Measurements from ENCODE around the gene FRMD5.
A peak's percentile ranks its signal among the peaks of the same experiment; 100 is the strongest.
"Not testable (repeated sequence)": the region's sequence is repeated elsewhere in the genome, so short reads cannot be mapped to it uniquely, and the experiment has no call there.

Gene FRMD5

DNA sequence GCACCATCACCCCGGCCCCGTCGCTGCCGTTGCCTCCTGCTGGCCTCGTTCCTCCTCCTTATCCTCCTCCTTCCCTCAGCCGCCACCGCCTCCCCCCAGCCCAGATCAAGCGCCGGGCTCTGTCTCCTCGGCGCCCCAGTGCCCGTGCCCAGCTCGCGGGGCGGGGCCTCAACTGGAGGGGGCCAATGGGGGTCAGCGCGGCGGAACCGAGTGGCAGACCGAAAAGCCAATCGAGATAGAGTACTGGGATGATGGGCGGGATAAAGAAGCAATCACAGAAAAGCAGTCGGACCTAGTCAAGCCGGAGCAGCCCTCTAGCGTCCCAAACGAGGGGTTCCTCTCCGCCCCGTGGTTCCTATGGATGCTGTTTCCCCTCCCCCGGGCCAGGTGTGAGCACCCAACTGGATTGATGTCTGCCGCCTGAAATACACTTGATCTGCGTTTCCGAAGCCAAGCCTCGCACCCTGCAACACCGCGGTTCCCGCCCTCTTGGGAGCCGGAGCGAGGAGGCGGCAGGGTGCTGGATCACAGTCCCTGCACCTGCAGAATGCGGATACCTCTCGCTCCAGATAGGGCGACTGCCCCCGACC lies at the start of gene FRMD5:
TSS of gene FRMD5 (minus strand) at position 121 of the 590 bp plus-strand sequence.
- peak; percentile 99 for DNase-seq (ENCODE audit: low spot score)

DNA sequence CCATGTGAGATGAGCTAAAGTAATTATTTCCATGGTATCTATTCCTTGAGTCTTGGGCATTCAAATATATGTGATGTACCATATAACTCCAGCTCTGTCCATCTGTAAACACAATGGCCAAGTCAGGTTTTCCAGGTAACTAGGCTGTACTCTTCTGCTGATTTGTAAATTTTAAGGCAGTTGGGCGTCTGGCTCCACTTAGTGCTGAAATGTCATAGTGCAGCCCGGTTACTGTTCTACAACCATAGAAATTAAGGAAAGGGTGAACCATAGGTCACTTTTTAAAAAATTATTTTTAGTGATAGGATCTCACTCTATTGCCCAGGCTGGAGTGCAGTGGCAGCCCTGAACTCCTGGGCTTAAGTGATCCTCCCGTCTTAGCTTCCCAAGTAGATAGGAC lies 48.8 kb upstream of the FRMD5 start:
- DNase-seq (ENCODE audit: low spot score) = no peak

- no peak for DNase-seq (ENCODE audit: low spot score)
These were observed 48.1 kb upstream of the FRMD5 start for GRCh38 chr15:44243141-44243540.

DNA sequence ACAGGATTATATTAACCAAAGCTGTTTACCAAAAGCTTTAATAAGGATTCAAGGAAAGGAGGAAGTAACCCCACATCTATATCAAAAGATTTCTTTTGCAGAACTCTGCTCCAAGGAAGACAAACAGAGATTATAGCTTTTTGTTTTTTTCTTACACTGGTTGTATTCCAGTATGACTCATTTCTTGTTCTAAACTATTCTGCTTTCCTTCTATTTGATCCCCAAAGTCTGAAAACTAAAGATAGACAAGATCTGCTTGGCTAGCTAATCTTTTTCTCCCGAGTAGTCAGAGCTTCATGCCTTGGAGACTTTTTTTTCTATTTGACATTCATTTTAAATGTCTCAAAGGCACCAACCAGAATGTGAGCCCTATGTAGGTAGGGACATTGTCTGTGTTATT lies 36.8 kb upstream of the FRMD5 start:
- DNase-seq (ENCODE audit: low spot score) = peak; percentile 12

- not testable (repeated sequence) for DNase-seq (ENCODE audit: low spot score)
These were observed 34.2 kb upstream of the FRMD5 start for GRCh38 chr15:44229301-44229700.

- DNase-seq (ENCODE audit: low spot score) = no peak
These were observed 32.5 kb upstream of the FRMD5 start for GRCh38 chr15:44227584-44227983.

DNA sequence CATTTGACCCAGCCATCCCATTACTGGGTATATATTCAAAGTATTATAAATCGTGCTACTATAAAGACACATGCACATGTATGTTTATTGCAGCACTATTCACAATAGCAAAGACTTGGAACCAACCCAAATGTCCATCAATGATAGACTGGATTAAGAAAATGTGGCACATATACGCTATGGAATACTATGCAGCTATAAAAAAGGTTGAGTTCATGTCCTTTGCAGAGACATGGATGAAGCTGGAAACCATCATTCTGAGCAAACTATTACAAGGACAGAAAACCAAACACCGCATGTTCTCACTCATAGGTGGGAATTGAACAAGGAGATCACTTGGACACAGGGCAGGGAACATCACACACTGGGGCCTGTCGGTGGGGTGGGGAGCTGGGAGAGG lies 31.9 kb upstream of the FRMD5 start:
- not testable (repeated sequence) for DNase-seq (ENCODE audit: low spot score)

- no peak for DNase-seq (ENCODE audit: low spot score)
These were observed 27.4 kb upstream of the FRMD5 start for GRCh38 chr15:44222478-44222877.

DNA sequence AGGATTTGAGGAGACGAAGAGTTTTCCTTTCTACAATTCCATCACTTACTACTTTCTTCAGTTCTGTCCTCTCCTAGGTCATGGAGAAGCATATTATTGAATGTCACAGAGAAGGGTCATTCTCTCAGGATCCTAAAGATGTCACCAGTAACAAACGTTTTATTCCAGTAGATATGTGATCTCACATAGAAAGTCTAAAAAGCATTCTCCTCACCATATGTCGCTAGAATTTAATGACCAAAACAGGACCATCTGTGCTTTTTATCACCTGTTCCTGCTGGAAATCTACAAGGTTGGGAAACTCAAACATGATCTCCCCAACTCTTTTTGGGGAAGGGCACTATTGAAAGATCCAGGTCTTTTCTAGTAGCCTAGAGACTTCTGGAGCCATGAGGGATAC lies 24.0 kb upstream of the FRMD5 start:
- DNase-seq (ENCODE audit: low spot score) = no peak

GRCh38 chr15:44216958-44217357 lies 21.9 kb upstream of the FRMD5 start:
- no peak for DNase-seq (ENCODE audit: low spot score)

GRCh38 chr15:44215594-44215993 lies 20.5 kb upstream of the FRMD5 start:
- peak; percentile 79 for DNase-seq (ENCODE audit: low spot score)

DNA sequence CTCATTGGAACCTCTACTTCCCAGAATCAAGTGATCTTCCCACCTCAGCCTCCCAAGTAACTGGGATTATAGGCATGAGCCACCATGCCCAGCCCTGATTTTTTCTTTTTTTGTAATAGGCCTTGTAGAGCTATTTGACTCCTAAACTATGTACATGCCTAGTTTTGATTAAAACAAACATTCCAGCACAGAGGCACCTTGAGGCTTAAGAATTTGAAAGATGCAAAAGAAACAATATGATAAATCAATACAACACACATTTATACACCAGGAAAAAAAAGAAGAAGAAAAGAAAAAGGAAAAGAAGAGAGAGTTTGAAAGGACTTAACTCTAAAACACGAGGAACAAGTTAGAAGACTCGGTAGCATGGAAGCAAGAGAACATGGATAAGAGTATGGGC lies 13.9 kb upstream of the FRMD5 start:
- no peak for DNase-seq (ENCODE audit: low spot score)

GRCh38 chr15:44207643-44208042 lies 12.6 kb upstream of the FRMD5 start:
- peak; percentile 68 for DNase-seq (ENCODE audit: low spot score)

- DNase-seq (ENCODE audit: low spot score) = no peak
These were observed 4.3 kb upstream of the FRMD5 start for GRCh38 chr15:44199393-44199792.

GRCh38 chr15:44194323-44195150 lies 534 bp downstream of the FRMD5 start:
- no peak for DNase-seq (ENCODE audit: low spot score)

- peak; percentile 27 for DNase-seq (ENCODE audit: low spot score)
These were observed 1.3 kb downstream of the FRMD5 start for GRCh38 chr15:44193651-44194322.

- DNase-seq (ENCODE audit: low spot score) = no peak
These were observed 6.3 kb downstream of the FRMD5 start for GRCh38 chr15:44188795-44189194.

GRCh38 chr15:44186705-44187104 lies 8.4 kb downstream of the FRMD5 start:
- no peak for DNase-seq (ENCODE audit: low spot score)

DNA sequence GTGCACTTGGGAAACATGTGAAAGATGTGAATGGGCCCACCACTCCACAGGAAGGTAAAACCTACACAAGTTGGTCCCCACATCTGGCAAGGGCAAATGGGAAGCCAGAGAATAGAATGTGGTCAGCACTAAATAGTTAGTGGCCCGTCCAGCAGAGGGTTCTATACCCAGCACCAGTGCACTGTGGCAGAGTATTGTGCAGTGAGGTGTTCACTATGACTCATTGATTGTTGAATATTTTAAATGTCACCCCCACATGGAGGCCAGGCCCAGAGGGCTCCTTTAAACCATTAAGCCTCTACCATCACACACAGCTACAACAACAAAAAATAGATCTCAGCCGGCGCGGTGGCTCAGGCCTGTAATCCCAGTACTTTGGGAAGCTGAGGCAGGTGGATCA lies 11.7 kb downstream of the FRMD5 start:
- DNase-seq (ENCODE audit: low spot score) = no peak

GRCh38 chr15:44181410-44181809 lies 13.7 kb downstream of the FRMD5 start:
- DNase-seq (ENCODE audit: low spot score) = no peak

DNA sequence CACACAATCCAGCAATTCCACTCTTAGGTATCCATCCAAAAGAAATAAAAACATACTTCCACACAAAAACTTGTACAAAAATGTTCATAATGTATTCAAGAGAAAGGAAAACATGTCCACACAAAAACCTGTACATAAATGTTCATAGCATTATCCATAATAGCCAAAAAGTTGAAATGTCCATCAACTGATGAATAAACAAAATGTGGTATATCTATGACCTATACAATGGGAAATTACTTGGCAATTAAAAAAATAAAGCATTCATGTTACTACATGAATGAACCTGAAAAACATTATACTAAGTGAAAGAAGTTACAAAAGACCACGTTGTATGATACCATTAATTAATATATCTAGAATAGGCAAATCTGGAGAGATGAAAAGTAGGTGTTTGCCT lies 17.9 kb downstream of the FRMD5 start:
- DNase-seq (ENCODE audit: low spot score) = no peak

- DNase-seq (ENCODE audit: low spot score) = no peak
These were observed 21.3 kb downstream of the FRMD5 start for GRCh38 chr15:44173813-44174212.

- DNase-seq (ENCODE audit: low spot score) = no peak
These were observed 31.7 kb downstream of the FRMD5 start for GRCh38 chr15:44163370-44163769.
